ENCODE measurements around the gene GCNT1.

DNA sequence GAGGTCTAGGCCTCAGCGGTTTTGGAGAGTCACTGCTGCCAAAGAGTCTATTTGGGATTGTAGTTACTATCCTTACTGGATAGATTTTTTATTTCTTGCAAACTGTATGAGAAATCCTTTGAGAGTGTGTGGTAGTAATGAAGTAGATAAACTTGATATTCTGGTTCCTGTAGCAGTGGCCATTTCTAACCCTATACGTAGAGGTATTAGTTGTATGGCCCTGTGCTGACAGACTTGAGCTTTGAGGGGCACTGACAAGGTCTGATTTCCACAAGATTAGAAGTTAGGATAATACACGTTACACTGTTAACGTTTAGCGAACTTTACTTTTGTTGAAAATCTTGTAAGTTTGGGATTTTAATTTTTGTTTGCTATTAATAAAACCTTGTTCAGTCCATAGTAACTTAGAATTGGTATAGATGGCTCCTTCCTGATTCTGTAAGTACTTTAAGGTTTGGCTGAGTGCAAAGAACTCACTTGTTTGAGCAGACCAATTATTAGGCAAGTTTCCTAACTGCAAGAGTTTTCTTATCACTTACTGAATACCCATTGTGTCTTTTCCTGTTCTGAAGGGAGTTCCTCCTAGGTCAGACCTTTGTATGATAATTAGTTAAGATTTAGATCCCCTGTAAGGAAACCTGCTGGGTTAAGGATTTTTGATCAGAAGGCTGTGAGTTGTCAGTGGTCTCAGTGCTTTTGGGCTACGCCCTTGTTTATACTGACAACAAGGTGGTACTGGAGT, 31.4 kb downstream of the GCNT1 start:
- TF ChIP-seq CTCF (IDR thresholded peaks at IDR 0.05; ENCODE audit: borderline replicate concordance, extremely low read depth, low read length, poor library complexity, severe bottlenecking) (no peak), EZH2 (IDR thresholded peaks at IDR 0.05; ENCODE audit: borderline replicate concordance, low read depth, low read length, severe bottlenecking) (no peak)
